HG03439 (cell line): ENCODE data around the gene DLGAP1.
"Not testable (repeated sequence)": the region's sequence is repeated elsewhere in the genome, so short reads cannot be mapped to it uniquely, and the experiment has no call there.

Source experiments
- ATAC-seq: cut with Tn5 transposase; IDR thresholded peaks from one replicate; pipeline ENCODE4 v1.9.1; 2021; ENCODE audit warnings: mild to moderate bottlenecking, moderate library complexity; ENCODE audit not compliant: unreplicated experiment

The DLGAP1 gene

GRCh38 chr18:4096486-4096885 is 358.6 kb downstream of the DLGAP1 start:
- ATAC-seq, result no peak

DNA sequence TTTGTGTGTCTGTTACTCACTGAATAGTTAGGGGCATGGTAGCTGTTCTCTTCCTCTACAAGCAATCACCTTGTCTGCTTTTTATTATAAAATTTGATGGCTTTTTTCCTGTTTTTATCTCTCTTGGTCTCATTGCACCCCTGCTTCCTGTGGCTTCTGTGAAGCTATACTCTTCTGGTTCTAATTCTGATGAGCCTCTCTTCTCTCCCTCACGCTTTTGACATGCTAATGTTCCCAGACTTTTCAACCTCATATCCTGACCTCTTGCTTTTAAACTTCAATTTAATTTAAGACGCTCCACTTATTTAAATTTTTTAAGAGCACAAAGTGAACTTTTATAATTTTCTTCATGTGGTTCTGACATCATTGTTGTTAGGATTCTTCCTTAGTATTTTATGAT is 361.4 kb downstream of the DLGAP1 start:
- no peak for ATAC-seq

- ATAC-seq, result no peak
Observed at GRCh38 chr18:4084382-4084900, 370.7 kb downstream of the DLGAP1 start.

- ATAC-seq, result no peak
Observed at GRCh38 chr18:4078246-4078645, 376.9 kb downstream of the DLGAP1 start.

- ATAC-seq, result no peak
Observed at GRCh38 chr18:4077721-4078120, 377.4 kb downstream of the DLGAP1 start.

DNA sequence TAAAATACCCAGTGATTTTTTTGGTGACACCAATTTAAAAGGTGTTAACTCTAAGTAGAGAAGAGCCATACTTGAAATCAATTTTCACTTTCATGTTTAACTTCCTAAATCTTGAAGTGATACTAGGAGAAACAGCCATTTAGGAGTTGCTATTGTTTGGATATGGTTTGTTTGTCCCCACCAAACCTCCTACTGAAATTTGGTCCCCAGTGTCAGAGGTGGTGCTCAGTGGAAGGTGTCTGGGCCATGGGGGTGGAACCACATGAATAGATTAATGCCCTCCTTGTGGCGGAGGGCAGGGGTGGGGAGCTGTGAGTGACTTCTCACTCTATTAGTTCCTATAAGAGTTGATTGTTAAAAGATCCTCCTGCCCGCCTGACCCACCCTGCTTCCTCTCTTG is 377.9 kb downstream of the DLGAP1 start:
- no peak for ATAC-seq

DNA sequence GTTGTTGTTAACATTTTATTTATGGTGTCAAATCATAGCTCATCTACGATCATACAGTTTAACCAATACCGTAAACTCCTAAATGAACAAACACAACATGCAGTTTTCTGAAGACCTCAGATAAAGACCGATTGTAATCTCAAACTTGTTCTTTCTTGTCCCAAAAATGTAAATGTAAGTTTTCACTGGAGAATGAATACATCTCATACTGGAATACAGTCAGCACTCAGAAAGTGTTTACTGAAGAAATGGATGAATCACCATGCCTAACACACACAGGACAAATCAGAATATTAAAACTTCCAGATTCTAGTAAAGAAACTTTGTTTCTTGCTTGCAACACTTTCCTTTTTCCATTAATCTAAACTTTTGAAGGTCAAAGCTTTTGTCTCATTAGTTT is 380.5 kb downstream of the DLGAP1 start:
- no peak for ATAC-seq

GRCh38 chr18:4069183-4069582 is 385.9 kb downstream of the DLGAP1 start:
- ATAC-seq, result no peak

- ATAC-seq, result peak; percentile 63
Observed at GRCh38 chr18:4068552-4069158, 386.5 kb downstream of the DLGAP1 start.

DNA sequence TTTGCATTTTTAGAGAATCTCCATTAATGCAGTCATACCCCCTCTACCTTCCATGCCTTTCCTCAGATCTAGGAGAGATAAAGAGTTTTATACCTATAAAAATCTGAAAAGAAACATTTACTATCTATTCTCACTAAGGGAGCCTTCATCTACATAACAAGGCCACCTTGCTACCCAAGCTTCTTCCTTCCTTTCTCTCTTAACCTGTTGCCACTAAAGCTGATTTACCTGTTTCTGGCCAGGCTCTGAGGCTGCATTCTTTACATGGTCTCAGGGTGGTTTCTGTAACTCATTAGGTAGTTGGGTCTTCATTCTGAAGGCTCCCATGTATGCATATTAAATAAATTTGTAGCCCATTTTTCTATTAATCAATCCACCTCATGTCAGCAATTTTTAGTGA is 391.6 kb downstream of the DLGAP1 start:
- no peak for ATAC-seq

DNA sequence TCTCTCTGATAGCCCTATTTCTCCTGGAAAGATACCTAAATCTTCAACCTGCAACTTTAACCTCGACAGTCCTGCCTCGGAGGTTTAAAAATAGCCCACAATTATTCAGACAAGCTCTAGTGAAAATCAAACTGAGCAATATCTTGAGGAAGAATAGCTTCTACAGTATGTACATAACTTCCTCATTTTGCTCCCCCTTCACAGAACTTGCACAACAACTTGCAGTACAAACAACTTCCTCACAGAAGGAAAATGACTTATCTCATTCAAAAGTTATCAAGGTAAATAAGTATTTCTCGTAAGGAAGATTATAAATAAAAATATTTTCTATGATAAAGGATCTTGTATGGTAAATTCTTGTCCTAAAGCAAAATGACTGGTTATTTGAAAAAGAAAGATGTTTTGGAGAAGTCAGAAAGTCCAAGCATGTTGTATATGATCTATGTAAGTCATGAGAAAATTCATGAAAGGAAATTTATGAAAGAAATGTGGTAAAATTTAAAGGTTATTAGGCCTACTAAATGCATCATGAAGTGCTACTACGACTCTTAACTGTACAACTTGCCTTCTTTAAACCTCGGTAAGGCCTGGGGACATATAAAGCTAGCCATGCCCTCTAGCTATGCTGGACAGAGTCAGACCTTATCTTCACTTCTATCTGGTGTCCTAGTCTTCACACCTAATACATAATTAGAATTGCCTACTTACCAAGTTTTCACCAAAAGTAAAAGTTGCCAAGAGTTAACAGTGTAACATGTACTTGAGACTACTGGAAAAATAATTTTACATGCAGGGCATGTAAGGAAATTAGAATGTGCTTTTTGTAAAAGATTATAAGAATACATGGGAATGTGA is 394.5 kb downstream of the DLGAP1 start:
- no peak for ATAC-seq

DNA sequence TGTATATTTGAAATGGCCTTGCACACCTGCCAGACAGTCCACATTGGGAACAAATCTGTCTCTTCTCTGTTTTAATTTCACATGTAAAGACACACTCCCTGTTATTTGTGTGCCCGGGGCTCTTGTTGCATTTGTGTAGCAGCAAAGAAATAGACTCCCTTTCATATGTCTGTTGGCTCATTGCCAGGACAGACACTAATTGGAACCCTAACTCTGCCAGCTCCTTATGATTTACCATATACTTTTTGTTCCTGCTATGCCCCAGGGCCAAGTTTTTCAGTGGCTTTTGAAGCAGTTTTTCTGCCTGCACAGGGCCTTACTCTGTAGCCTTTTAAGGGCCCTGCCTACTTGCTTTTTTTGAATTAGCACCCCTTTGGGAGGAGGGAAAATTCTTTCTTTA is 396.9 kb downstream of the DLGAP1 start:
- no peak for ATAC-seq

GRCh38 chr18:4040391-4041092 is 414.6 kb downstream of the DLGAP1 start:
- no peak for ATAC-seq

DNA sequence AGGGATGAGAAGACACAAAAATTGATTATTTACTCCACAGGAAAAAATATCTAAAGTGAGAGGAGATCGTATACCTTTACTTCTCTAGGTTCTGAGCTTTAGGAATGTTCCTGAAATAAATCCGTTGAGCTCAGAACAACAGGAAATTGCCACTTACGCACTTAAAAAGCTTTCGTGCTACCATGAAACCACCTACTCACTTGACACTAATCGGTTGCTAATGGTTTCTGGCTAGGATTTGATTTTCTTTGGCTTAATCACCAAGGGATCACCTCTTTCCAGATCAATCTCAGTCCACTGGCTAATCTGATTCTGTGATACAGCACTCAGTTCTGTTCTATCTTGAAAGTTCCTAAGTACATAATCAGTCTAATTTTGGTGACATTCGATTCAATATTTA is 419.6 kb downstream of the DLGAP1 start:
- no peak for ATAC-seq

DNA sequence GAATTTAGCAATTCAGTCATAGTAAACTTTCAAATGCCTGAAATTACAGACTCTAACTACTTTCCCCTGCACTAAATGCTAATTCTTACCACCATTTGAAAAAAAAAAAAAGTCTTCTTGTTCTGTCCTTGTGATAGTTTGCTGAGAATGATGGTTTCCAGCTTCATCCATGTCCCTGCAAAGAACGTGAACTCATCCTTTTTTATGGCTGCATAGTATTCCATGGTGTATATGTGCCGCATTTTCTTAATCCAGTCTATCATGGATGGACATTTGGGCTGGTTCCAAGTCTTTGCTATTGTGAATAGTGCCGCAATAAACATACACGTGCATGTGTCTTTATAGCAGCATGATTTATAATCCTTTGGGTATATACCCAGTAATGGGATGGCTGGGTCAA is 420.3 kb downstream of the DLGAP1 start:
- ATAC-seq, result not testable (repeated sequence)

- no peak for ATAC-seq
Observed at GRCh38 chr18:4026542-4026941, 428.6 kb downstream of the DLGAP1 start.

GRCh38 chr18:4024702-4025101 is 430.4 kb downstream of the DLGAP1 start:
- ATAC-seq, result no peak

DNA sequence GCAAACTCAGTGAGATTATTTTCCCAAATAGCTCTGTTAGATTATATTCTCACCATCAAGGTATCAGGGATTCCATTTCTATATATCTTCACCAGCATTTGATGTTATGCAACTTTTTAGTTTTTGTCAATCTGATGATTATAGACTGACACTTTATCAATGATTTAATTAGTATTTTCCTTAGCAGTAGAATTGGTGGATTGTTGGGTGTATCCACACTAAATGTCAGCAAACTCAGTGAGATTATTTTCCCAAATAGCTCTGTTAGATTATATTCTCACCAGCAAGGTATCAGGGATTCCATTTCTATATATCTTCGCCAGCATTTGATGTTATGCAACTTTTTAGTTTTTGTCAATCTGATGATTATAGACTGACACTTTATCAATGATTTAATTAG is 432.4 kb downstream of the DLGAP1 start:
- not testable (repeated sequence) for ATAC-seq

DNA sequence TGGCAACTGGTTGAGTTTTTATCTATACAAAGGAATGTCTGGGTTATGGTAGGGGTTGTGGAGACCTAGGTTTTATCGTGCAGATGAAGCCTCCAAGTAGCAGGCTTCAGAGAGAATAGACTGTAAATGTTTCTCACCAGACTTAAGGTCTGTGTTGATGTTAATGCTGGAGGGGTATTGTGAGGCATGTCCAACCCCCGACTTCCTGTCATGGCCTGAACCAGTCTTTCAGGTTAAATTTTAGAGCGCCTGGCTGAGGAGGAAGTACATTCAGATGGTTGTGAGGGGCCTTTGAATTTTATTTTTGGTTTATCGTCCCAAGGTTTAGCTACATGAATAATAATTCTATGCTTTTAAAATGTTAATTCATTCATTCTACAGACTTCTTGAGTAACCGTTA is 435.1 kb downstream of the DLGAP1 start:
- ATAC-seq, result no peak

GRCh38 chr18:4017480-4017879 is 437.6 kb downstream of the DLGAP1 start:
- ATAC-seq, result peak; percentile 79

GRCh38 chr18:4016391-4017049 is 438.6 kb downstream of the DLGAP1 start:
- ATAC-seq, result no peak
